GM18907 (cell line): ENCODE data around the gene HSFX4.
"Not testable (repeated sequence)": the region's sequence is repeated elsewhere in the genome, so short reads cannot be mapped to it uniquely, and the experiment has no call there.

ENCODE experiments used
- ATAC-seq: cut with Tn5 transposase; IDR thresholded peaks from one replicate; pipeline ENCODE4 v1.9.1; 2021; ENCODE audit warnings: mild to moderate bottlenecking, moderate library complexity; ENCODE audit not compliant: unreplicated experiment

HSFX4 gene

GRCh38 chrX:149937328-149937727, 8.0 kb downstream of the HSFX4 start:
- not testable (repeated sequence) for ATAC-seq

- no peak for ATAC-seq
Measured at GRCh38 chrX:149937871-149938426, 8.6 kb downstream of the HSFX4 start.

DNA sequence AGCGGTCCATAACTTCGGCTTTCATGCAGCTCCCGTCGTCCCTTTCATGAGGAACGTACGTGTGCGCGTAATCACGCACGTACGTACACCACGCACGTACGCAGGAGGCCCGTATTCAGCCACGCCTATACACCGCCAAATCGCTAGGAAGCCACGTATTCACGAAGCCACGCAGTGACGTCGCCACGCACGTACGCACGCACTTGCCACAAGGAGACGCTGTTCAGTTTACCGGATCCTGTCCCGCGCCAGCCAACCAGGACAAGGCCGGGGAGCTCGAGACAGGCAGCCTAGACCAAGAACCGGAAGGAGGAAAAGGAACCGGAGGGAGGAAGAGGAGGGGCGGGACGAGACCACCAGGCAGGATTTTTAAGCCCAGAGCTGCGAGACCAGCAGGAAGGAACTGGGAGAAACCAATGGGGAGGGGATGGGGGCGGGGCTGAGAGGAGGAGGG, 9.1 kb downstream of the HSFX4 start, which contains the start of gene EOLA2:
EOLA2 (minus strand) TSS at position 65 of the 454 bp plus-strand sequence. CDS start 4,617 bp downstream, outside the sequence.
- ATAC-seq: peak; percentile 74

DNA sequence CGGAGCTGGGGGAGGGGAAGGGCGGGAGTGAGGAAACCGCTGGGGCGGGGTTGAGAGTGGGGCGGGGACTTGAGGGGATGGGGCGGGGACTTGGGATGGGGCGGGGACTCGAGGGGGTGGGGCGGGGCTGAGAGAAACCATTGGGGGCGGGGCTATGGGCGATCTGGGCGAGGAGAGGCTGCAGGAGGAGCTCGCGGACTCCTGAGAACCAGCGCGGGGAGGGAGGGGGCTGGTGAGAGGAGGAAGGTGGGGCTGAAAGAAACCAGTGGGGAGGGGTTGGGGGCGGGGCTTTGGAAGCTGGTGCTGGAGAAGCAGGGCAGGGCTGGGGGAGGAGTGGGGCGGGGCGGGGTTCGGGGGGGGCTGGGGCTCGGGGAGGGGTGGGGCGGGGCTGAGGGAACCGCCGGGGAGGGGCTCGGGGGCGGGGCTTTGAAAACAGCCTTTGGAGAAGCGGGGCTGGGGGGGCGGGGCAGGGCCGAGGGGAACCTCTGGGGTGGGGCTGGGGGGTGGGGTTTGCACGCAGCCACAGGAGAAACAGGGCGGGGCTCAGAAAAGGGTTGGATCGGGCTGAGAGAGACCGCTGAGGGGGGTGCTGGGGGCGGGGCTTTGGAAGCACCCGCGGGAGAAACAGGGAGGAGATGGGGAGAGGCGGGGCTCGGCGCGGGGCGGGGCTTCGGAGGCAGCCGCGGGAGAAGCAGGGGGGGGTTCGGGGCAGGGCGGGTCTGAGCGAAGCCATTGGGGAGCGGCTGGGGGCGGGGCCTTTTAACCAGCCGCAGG, 9.7 kb downstream of the HSFX4 start:
- ATAC-seq: no peak

GRCh38 chrX:149939655-149939904, 10.2 kb downstream of the HSFX4 start:
- peak; percentile 9 for ATAC-seq

DNA sequence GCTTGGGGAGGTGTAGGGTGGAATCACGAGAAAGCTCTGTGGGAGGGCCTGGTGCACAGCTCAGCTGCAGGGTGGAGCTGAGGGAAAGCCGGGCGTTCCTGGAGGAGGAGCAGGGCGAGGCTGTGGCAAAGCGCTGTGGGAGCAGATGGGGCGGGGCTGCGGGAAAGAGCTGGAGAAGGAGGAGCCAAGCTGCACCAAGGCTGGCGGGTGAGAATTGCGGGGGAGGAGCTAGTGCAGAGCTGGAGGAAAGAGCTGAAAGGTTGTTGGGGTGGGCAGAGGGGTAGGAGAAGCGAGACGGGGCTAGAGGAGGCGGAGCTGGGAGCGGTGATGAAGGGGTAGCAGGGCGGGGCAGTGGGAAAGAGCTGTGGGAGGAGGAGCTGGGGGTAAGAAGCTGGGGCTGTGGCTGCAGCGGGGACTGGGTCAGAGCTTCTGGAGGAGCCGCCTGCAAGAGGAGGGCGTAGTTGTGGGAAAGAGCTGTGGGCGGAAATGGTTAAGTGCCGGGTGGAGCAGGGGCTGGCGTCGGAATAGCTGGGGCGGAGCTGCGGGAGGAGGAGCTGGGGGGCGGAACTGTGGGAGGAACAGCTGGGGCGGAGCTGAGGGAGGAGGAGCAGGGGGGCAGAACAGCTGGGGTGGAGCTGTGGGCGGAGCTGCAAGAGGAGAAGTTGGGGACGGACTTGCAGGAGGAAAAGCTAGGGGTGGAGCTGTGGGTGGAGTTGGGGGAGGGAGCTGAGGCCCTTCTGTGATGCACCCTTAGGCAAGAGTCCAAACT, 10.7 kb downstream of the HSFX4 start:
- ATAC-seq: peak; percentile 59

- ATAC-seq: not testable (repeated sequence)
Measured at GRCh38 chrX:149940674-149941024, 11.3 kb downstream of the HSFX4 start.

- ATAC-seq: not testable (repeated sequence)
Measured at GRCh38 chrX:149945087-149945670, 15.8 kb downstream of the HSFX4 start.

DNA sequence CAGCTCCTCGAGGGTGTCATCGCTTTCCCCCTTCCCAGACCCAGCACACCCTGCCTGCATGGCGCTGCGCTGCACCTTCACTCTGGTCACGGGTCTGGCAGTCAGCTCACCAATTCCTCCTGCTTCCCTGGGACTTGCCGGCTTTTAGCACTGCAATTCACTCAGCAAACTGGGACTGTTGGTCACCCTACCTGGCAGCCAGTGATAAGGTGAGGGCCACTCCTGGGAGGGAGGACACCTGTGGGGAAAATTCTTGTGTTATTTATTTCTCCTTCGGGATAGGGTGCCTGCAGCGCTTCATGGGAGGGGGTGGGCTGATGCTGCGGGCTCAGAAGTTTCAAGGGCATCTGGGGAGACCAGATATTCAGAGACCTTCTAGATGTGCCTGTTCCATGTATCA, 16.4 kb downstream of the HSFX4 start:
- ATAC-seq: not testable (repeated sequence)

GRCh38 chrX:149946932-149947331, 17.6 kb downstream of the HSFX4 start:
- not testable (repeated sequence) for ATAC-seq

GRCh38 chrX:149948016-149948415, 18.6 kb downstream of the HSFX4 start:
- ATAC-seq: no peak

- ATAC-seq: no peak
Measured at GRCh38 chrX:149949743-149950436, 20.5 kb downstream of the HSFX4 start.

- ATAC-seq: no peak
Measured at GRCh38 chrX:149950681-149951080, 21.3 kb downstream of the HSFX4 start.

DNA sequence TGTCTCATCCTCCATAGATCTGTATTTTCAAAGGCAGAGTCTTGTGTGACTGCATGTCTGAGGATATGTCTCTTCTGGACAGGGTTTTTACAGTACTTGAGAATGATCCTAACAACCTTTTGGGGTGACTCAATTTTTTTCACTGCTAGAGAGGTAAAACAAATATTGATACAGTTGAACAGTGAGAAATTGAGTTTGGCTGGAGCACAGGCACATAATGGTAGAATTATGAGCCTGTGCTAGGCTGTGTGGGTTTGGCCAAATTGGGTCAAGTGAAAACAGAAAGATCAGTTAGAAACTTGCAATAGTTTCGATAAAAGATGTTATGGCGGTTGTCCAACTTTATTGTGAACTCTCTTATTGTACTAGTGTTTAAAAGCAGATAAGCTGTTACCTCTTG, 32.2 kb downstream of the HSFX4 start:
- ATAC-seq: no peak

- no peak for ATAC-seq
Measured at GRCh38 chrX:149962010-149962409, 32.6 kb downstream of the HSFX4 start.

DNA sequence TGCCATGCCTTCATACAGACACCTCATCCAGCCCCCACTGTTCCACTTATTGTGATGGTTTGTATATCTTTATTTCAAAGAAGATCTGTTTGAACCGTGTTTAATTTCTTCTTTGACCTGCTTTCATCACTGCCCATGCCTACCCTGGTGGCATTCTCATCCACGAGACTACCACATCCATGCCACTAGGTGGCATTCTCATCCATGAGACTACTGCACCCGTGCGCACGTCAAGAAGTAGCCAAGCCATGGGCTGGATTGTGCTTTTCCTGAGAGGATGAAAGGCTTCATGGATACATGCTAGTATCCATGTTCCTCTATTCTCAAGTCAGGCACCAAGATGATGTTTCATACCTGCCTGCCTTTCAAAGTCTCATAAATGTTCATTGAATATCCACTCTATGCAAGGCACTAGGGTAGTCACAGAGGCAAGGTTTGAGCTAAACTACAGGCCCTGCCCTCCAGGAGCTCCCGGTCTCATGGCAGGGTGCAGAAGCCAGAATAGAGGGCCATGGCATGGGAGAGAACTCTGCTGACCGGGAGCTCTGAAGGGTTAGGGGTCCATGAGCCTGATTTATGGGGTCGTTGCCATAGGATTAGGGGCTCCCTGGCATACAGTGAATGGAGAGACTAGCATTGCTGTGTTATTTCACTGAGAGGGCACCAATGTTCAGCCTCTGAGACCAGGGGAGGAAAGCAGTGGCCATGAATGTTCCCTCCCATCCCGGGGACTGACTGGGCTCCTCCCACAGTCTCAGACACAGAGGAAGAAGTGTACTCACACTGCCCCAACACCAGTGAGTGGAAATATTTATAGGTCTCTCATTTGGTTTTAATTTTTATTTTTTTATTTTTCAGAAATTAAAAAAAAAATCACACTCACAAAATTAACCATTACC, 33.7 kb downstream of the HSFX4 start:
- peak; percentile 92 for ATAC-seq

DNA sequence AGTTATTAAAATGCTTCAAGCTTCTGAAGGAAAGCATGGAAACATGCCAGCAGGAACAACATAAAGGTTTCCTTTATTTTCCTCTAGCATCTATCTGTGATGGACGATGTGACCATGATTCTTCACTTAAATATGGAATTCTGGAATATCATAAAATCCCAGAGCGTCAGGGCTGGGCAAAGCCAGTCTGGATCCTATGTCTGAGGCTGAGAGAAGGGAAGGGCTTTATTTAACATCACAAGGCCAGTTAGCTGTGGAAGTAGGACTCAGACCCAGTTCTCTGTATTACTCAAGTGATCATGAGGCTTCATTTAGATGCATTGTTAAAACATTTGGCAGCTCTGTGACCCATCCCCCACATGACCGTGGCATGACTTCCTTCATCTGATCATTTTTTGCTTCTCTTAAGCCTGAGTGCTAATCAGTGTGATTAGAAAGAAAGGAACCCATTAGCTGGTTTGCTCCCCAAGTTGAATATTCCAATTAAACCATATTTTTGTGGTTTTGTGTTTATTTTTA, 49.8 kb downstream of the HSFX4 start:
- ATAC-seq: no peak
